HG03378 (cell line): Measurements from ENCODE around the gene BACH1.

ENCODE experiments used
- ATAC-seq: cut with Tn5 transposase; IDR thresholded peaks from one replicate; pipeline ENCODE4 v1.9.1; 2021; ENCODE audit warnings: mild to moderate bottlenecking, moderate library complexity; ENCODE audit not compliant: unreplicated experiment

BACH1 gene

GRCh38 chr21:29290240-29290639, 8.5 kb upstream of the BACH1 start:
- ATAC-seq, result no peak

GRCh38 chr21:29293495-29293894, 5.2 kb upstream of the BACH1 start:
- ATAC-seq, result peak; percentile 92

GRCh38 chr21:29295066-29295650, 3.6 kb upstream of the BACH1 start:
- ATAC-seq, result no peak

GRCh38 chr21:29296446-29296845, 2.3 kb upstream of the BACH1 start:
- no peak for ATAC-seq

- no peak for ATAC-seq
Observed at GRCh38 chr21:29297483-29298347, 1.0 kb upstream of the BACH1 start.

GRCh38 chr21:29299046-29299915, 559 bp downstream of the BACH1 start:
- ATAC-seq, result no peak

- ATAC-seq, result peak; percentile 90
Observed at GRCh38 chr21:29299916-29300806, 1.4 kb downstream of the BACH1 start.

GRCh38 chr21:29300807-29301138, 2.1 kb downstream of the BACH1 start:
- ATAC-seq, result no peak

- no peak for ATAC-seq
Observed at GRCh38 chr21:29301691-29302090, 3.0 kb downstream of the BACH1 start.

- no peak for ATAC-seq
Observed at GRCh38 chr21:29302359-29302875, 3.7 kb downstream of the BACH1 start.

- ATAC-seq, result no peak
Observed at GRCh38 chr21:29303288-29303687, 4.6 kb downstream of the BACH1 start.

- no peak for ATAC-seq
Observed at GRCh38 chr21:29304597-29304996, 5.9 kb downstream of the BACH1 start.

- no peak for ATAC-seq
Observed at GRCh38 chr21:29305068-29305467, 6.3 kb downstream of the BACH1 start.

GRCh38 chr21:29305561-29305960, 6.8 kb downstream of the BACH1 start:
- ATAC-seq, result no peak

GRCh38 chr21:29306920-29307319, 8.2 kb downstream of the BACH1 start:
- peak; percentile 54 for ATAC-seq

- no peak for ATAC-seq
Observed at GRCh38 chr21:29307718-29308455, 9.2 kb downstream of the BACH1 start.

GRCh38 chr21:29308456-29308783, 9.7 kb downstream of the BACH1 start:
- no peak for ATAC-seq

GRCh38 chr21:29309703-29310102, 11.0 kb downstream of the BACH1 start:
- no peak for ATAC-seq

- ATAC-seq, result no peak
Observed at GRCh38 chr21:29311802-29312201, 13.1 kb downstream of the BACH1 start.

- no peak for ATAC-seq
Observed at GRCh38 chr21:29312981-29313380, 14.3 kb downstream of the BACH1 start.
